Measurements from ENCODE around the gene AZU1.
"Not testable (repeated sequence)": the region's sequence is repeated elsewhere in the genome, so short reads cannot be mapped to it uniquely, and the experiment has no call there.

Gene AZU1

DNA sequence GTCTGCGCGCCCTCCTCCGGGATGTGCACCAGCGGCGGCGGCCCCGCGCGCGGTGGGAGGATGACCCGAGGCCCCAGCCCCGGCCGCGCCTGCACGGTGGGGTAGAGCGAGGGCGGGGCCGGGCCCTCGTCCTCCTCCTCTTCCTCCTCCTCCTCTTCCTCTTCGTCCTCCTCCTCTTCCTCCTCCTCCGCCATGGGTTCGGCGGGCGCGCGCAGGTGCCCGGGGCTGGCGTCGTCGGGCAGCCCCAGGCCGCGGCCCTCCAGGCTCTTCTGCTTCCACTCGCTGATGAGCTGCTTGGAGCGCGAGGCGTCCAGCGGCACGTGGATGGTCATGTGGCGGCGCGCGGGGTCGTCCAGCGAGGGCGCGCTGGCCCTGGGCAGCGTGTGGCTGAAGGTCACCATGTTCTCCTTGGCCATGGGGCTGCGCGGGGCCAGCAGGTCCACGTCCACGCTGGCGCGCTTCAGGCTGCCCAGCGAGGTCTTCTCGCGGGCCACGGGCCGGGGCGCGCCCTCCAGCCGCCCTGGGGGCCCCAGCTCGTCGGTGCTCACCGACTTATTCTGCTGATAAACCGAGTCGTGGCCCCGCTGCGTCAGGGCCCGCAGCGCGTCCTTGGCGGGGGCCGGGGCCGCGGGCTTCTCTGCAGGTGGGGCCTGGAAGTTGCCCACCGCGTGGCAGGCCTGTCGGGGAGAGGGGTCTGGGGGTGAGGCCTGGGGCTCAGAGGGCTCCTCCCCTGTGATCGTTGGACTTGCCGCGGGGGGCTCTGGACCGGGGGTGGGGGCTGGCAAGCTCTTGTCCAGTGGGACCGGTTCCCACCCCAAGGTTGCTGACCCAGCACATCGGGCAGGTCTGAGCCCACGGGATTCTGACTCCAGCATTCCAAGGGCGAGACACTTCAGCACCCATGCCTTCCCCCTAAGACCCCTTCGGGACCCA lies 14.2 kb upstream of the AZU1 start:
- Histone ChIP-seq H3K4me1 (ENCODE audit: control insufficient read depth, insufficient read depth, low read length) (no peaks in the 10 kb centered on the region), H3K36me3 (ENCODE audit: control insufficient read depth, insufficient read depth, low read length) (peaks cover 42% of the 10 kb centered on the region), H3K4me3 (ENCODE audit: low read depth, low read length) (no peak overlapping the region), H3K9ac (ENCODE audit: low read depth, low read length) (no peak overlapping the region), H3K27me3 (ENCODE audit: control insufficient read depth, insufficient read depth, low read length) (no peaks in the 10 kb centered on the region), H3K9me3 (ENCODE audit: control insufficient read depth, insufficient read depth, low read length) (no peaks in the 10 kb centered on the region)

DNA sequence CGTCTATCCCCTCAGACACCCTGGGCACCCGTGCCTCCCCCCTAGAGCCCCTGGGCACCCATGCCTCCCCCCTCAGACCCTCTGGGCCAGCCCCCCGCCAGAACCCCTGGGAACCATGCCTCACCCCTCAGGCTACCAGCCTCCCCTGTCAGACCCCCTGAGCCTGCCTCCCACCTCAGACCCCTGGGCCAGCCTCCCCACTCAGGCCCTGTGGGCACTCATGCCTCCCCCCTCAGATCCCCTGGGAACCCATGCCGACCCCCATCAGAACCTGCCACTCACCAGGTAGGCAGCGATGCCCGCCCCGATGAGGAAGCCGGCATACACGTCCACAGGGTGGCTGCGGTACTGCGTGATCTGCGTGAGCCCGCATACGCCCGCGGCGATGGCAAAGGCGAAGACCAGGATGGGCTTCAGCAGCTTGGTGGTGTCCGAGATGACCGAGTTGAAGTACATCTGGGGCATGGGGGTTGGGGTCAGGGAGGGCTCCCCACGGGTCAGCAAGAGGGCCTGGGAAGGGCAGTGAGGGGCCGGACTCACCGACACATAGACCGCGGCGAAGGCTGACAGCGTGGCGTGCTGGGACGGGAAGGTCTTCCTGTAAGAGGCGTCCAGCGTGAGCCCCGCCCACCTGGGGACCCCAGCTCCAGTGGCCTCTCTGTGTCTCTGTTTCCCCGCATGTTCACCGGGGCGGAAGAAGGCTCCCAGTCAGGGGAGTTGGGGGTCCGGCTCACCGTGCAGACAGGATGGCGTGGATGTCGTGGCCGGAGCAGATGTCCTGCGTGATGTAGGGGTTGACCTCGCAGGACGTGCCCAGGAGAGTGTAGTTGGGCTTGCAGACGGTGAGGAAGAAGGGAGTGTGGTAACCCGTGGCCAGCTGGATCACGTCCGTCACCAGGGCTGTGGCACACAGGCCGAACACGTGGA lies 13.2 kb upstream of the AZU1 start:
- Histone ChIP-seq H3K27me3 (ENCODE audit: control insufficient read depth, insufficient read depth, low read length) (no peaks in the 10 kb centered on the region), H3K9me3 (ENCODE audit: control insufficient read depth, insufficient read depth, low read length) (no peaks in the 10 kb centered on the region), H3K4me1 (ENCODE audit: control insufficient read depth, insufficient read depth, low read length) (no peaks in the 10 kb centered on the region), H3K9ac (ENCODE audit: low read depth, low read length) (no peak overlapping the region), H3K36me3 (ENCODE audit: control insufficient read depth, insufficient read depth, low read length) (peaks cover 34% of the 10 kb centered on the region), H3K4me3 (ENCODE audit: low read depth, low read length) (no peak overlapping the region)

DNA sequence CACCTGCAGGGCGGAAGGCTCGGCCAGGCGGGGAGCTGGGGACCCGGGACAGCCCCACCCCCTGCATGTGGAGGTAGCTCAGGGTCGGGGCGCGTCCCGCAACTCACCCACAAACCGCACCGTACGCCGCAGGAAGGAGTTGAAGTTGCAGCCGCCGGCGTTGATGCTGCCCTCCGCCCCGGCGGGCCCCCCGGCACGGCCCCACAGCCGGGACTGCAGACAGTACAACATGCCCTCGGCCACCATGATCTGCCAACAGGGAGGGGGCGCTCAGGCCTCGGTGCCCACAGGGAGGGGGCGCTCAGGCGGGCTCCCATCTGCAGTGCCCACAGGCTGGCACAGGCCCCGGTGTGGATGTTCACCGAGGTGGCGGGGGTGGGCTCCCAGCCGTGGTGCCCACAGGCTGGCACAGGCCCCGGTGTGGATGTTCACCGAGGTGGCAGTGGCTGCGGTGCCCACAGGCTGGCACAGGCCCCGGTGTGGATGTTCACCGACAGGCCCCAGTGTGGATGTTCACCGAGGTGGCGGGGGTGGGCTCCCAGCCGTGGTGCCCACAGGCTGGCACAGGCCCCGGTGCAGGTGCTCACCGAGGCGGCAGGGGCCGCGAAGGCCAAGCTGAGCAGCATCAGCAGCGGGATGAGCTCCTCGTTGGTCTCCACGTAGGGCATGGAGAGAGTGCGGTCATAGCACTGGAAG lies 12.4 kb upstream of the AZU1 start:
- Histone ChIP-seq H3K27me3 (ENCODE audit: control insufficient read depth, insufficient read depth, low read length) (no peaks in the 10 kb centered on the region), H3K4me1 (ENCODE audit: control insufficient read depth, insufficient read depth, low read length) (no peaks in the 10 kb centered on the region), H3K4me3 (ENCODE audit: low read depth, low read length) (no peak overlapping the region), H3K36me3 (ENCODE audit: control insufficient read depth, insufficient read depth, low read length) (peaks cover 25% of the 10 kb centered on the region), H3K9ac (ENCODE audit: low read depth, low read length) (no peak overlapping the region), H3K9me3 (ENCODE audit: control insufficient read depth, insufficient read depth, low read length) (no peaks in the 10 kb centered on the region)

- Histone ChIP-seq H3K9me3 (ENCODE audit: control insufficient read depth, insufficient read depth, low read length) (no peaks in the 10 kb centered on the region), H3K36me3 (ENCODE audit: control insufficient read depth, insufficient read depth, low read length) (peaks cover 18% of the 10 kb centered on the region), H3K4me1 (ENCODE audit: control insufficient read depth, insufficient read depth, low read length) (no peaks in the 10 kb centered on the region), H3K27me3 (ENCODE audit: control insufficient read depth, insufficient read depth, low read length) (no peaks in the 10 kb centered on the region), H3K9ac (ENCODE audit: low read depth, low read length) (no peak overlapping the region), H3K4me3 (ENCODE audit: low read depth, low read length) (no peak overlapping the region)
These were observed 11.7 kb upstream of the AZU1 start for GRCh38 chr19:815775-816499.

DNA sequence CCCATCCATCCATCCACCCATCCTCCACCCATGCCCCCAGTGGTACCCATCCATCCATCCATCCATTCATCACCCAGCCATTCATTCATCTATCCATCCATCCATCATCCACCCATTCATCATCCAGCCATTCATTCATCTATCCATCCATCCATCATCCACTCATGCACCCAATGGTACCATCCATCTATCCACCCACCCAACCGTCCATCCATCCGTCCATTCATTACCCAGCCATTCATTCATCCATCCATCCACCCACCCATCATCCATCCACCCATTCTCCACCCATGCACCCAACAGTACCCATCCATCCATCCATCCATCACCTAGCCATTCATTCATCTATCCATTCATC lies 11.2 kb upstream of the AZU1 start:
- Histone ChIP-seq H3K4me1 (ENCODE audit: control insufficient read depth, insufficient read depth, low read length) (no peaks in the 10 kb centered on the region), H3K9me3 (ENCODE audit: control insufficient read depth, insufficient read depth, low read length) (no peaks in the 10 kb centered on the region), H3K9ac (ENCODE audit: low read depth, low read length) (no peak overlapping the region), H3K4me3 (ENCODE audit: low read depth, low read length) (no peak overlapping the region), H3K36me3 (ENCODE audit: control insufficient read depth, insufficient read depth, low read length) (peaks cover 13% of the 10 kb centered on the region), H3K27me3 (ENCODE audit: control insufficient read depth, insufficient read depth, low read length) (no peaks in the 10 kb centered on the region)

GRCh38 chr19:820212-820611 lies 7.4 kb upstream of the AZU1 start:
- not testable (repeated sequence) for H3K4me1 ChIP-seq (ENCODE audit: control insufficient read depth, insufficient read depth, low read length); H3K36me3 ChIP-seq (ENCODE audit: control insufficient read depth, insufficient read depth, low read length); H3K4me3 ChIP-seq (ENCODE audit: low read depth, low read length); H3K9me3 ChIP-seq (ENCODE audit: control insufficient read depth, insufficient read depth, low read length); H3K9ac ChIP-seq (ENCODE audit: low read depth, low read length); H3K27me3 ChIP-seq (ENCODE audit: control insufficient read depth, insufficient read depth, low read length)

DNA sequence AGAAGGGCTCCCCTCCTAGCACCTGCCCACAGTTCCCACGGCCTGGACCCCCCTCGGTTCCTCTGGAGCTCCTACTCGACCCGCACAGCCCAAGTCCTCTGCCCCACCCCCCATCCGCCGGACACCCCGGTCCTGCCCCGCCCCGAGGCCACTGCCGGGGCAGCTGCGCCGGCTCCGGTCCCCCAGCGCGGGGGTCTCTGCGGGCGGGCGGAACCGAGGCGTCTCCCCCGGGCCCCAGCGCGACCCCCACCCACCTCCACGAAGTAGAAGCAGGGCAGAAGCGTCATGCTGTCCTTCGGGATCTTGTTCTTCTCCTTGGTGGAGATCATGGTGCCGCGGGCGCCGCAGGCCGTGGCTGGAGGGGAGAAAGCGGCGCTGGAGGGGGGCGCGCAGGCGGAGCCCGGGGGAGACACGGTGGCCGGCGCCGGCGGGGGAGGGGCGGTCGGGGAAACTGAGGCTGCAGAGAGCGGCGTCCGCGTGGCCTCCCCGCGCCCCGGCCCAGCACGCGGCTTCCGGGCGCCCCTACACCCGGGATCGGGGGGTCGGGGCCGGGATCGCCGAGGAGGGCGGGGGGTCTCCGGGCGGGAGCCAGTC lies 6.3 kb upstream of the AZU1 start:
- Histone ChIP-seq H3K4me1 (ENCODE audit: control insufficient read depth, insufficient read depth, low read length) (no peaks in the 10 kb centered on the region), H3K9me3 (ENCODE audit: control insufficient read depth, insufficient read depth, low read length) (no peaks in the 10 kb centered on the region), H3K36me3 (ENCODE audit: control insufficient read depth, insufficient read depth, low read length) (no peaks in the 10 kb centered on the region), H3K4me3 (ENCODE audit: low read depth, low read length) (peak overlapping the region; percentile 43), H3K9ac (ENCODE audit: low read depth, low read length) (no peak overlapping the region), H3K27me3 (ENCODE audit: control insufficient read depth, insufficient read depth, low read length) (no peaks in the 10 kb centered on the region)

DNA sequence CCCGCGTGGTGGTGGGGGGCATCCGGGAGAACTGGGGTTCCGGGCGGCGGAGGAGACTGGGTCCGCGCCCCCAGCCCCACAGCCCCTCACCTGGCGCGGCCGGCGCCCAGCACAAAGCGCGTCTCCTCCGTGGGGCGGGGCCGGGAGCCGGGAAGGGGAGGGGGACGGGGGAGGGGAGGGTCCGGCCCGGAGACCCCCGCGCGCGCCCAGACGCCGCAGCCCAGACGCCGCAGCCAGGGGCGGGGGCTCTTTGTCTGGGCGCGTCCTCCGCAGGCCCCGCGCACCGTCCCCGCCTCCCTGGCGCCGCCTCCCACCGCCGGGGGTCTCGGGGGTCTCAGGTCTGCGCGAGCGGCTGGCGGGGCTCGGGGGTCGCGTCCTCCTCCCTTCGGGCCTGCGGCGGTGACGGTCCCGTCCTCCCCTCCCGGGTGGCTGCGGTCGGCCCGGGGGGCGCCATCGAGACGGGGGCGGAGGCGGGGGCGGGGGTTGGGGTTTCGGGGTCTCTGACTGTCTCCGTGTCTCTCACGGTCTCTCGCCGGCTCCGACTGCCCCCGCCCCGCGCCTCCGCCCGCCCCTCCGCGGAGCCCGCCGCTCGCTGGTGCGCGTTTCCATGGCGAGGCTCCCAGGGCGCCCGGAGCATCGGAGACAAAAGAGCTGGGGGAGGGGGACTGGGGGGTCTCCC lies 5.7 kb upstream of the AZU1 start, which contains the start of gene PLPPR3:
PLPPR3 (minus strand) TSS at position 131 of the 679 bp plus-strand sequence. CDS start 396 bp downstream, outside the sequence.
- Histone ChIP-seq H3K36me3 (ENCODE audit: control insufficient read depth, insufficient read depth, low read length) (no peaks in the 10 kb centered on the region), H3K9me3 (ENCODE audit: control insufficient read depth, insufficient read depth, low read length) (no peaks in the 10 kb centered on the region), H3K4me1 (ENCODE audit: control insufficient read depth, insufficient read depth, low read length) (no peaks in the 10 kb centered on the region), H3K9ac (ENCODE audit: low read depth, low read length) (no peak within 1 kb of the TSS), H3K4me3 (ENCODE audit: low read depth, low read length) (peak within 1 kb of the TSS; percentile 45), H3K27me3 (ENCODE audit: control insufficient read depth, insufficient read depth, low read length) (no peaks in the 10 kb centered on the region)

DNA sequence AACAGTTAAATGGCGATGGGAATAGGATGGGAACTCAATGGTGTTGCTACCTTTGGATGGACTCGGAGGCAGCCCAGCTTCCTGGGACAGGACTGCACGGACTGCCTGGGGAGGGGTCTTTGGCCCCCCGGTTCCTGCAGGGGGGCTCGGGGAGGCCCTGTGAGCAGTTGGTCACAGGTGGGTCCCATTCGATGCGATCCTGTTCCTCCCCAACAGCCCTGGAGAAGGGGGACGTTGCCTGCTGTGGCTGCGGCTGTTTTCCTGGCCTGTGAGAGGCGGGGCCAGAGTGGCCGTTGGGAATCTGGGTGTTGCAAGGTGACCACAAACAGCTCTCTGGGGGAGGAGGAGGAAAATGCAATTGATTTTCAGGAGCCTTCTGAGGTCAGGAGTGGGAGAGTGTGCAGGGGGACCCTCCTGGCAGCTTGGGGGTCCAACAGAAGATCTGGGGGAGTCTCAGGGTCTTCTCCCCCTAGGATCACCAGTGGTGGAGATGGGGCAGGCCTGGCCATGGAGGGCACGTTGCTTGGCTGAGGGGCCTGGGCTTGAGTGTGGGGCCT lies 4.0 kb upstream of the AZU1 start:
- no peaks in the 10 kb centered on the region for H3K36me3 ChIP-seq (ENCODE audit: control insufficient read depth, insufficient read depth, low read length)
- H3K27me3 ChIP-seq (ENCODE audit: control insufficient read depth, insufficient read depth, low read length): no peaks in the 10 kb centered on the region
- H3K9me3 ChIP-seq (ENCODE audit: control insufficient read depth, insufficient read depth, low read length): no peaks in the 10 kb centered on the region
- no peak overlapping the region for H3K4me3 ChIP-seq (ENCODE audit: low read depth, low read length)
- no peak overlapping the region for H3K9ac ChIP-seq (ENCODE audit: low read depth, low read length)
- H3K4me1 ChIP-seq (ENCODE audit: control insufficient read depth, insufficient read depth, low read length): no peaks in the 10 kb centered on the region

- Histone ChIP-seq H3K9ac (ENCODE audit: low read depth, low read length) (no peak overlapping the region), H3K27me3 (ENCODE audit: control insufficient read depth, insufficient read depth, low read length) (no peaks in the 10 kb centered on the region), H3K4me1 (ENCODE audit: control insufficient read depth, insufficient read depth, low read length) (no peaks in the 10 kb centered on the region), H3K4me3 (ENCODE audit: low read depth, low read length) (no peak overlapping the region), H3K9me3 (ENCODE audit: control insufficient read depth, insufficient read depth, low read length) (no peaks in the 10 kb centered on the region), H3K36me3 (ENCODE audit: control insufficient read depth, insufficient read depth, low read length) (no peaks in the 10 kb centered on the region)
These were observed 2.8 kb upstream of the AZU1 start for GRCh38 chr19:824885-825284.

Data from iPS-15b (cell line).